ENCODE results near the gene NUP210L. TPM values are rescaled to one million over a fixed set of nuclear protein-coding genes. Genes with fewer than 3 reads are reported as not detected.
"Not testable (repeated sequence)": the region's sequence is repeated elsewhere in the genome, so short reads cannot be mapped to it uniquely, and the experiment has no call there.

NUP210L gene
- total and polyA plus RNA-seq, 3 donors from 2014 or later = 23.0 to 77.2 (median 24.4) TPM

DNA sequence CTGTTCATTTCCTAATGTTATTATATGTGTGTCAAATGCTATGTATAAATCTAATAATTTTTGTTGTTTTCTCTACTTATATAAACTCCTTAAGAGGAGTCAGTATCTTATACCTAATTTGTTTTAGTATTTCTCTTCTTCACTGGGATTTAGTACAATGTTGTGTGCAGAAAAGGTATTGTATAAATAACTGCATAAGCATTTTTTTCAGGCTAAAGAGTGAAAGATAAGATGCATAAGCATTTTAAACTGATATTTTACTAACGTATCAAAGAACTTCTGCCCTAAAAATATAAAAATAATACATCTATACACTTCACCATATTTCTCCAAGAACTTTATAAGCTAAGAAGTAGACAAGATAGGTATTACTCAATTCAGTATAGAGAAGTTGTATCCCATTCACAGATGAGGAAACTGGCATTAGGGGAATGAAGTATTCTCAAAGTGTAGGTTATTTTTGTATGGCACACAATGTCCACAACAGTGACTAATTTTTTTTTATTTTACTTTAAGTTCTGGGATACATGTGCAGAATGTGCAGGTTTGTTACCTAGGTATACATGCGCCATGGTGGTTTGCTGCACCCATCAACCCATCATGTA, 59.3 kb downstream of the NUP210L start:
- WGBS, 2 donors = 43 to 76% methylated on average over 2 of the region's 2 CpGs
- Histone ChIP-seq H3K27ac (no peak overlapping the region), H3K9me3 (no peaks in the 10 kb centered on the region), H3K4me1 (no peaks in the 10 kb centered on the region), H3K36me3 (ENCODE audit: low read depth, missing control alignments) (no peaks in the 10 kb centered on the region), H3K27me3 (no peaks in the 10 kb centered on the region), H3K4me3 (no peak overlapping the region)
- intact Hi-C loops (cut with DNase I; ENCODE audit: low total_unique reads) = no loop called here
- DNase-seq = no peak
- TF ChIP-seq, protein P1, sequence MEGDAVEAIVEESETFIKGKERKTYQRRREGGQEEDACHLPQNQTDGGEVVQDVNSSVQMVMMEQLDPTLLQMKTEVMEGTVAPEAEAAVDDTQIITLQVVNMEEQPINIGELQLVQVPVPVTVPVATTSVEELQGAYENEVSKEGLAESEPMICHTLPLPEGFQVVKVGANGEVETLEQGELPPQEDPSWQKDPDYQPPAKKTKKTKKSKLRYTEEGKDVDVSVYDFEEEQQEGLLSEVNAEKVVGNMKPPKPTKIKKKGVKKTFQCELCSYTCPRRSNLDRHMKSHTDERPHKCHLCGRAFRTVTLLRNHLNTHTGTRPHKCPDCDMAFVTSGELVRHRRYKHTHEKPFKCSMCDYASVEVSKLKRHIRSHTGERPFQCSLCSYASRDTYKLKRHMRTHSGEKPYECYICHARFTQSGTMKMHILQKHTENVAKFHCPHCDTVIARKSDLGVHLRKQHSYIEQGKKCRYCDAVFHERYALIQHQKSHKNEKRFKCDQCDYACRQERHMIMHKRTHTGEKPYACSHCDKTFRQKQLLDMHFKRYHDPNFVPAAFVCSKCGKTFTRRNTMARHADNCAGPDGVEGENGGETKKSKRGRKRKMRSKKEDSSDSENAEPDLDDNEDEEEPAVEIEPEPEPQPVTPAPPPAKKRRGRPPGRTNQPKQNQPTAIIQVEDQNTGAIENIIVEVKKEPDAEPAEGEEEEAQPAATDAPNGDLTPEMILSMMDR (IDR thresholded peaks at IDR 0.05) = no peak
- no peak for TF ChIP-seq POLR2A (IDR thresholded peaks at IDR 0.05)

DNA sequence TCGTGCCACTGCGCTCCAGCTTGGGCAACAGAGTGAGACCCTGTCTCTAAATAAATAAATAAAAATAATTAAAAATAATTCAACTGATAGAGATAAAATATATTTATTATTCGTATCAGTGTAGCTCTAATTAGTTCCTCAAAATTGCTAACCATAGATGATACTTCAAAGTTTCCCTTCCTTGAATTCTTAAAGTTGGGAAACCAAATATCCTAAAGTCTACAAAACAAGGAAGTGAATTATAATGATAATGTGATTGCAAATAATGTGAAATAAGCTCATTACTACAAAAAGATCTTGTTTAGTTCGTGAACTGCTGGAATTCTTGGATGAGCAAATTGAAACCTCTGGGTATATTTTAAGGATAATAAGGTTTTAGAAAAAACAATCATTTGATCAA, 60.5 kb downstream of the NUP210L start:
- Histone ChIP-seq H3K36me3 (ENCODE audit: low read depth, missing control alignments) (no peaks in the 10 kb centered on the region), H3K4me1 (no peaks in the 10 kb centered on the region), H3K4me3 (no peak overlapping the region), H3K9me3 (no peaks in the 10 kb centered on the region), H3K27me3 (no peaks in the 10 kb centered on the region), H3K27ac (no peak overlapping the region)
- WGBS, 2 donors = 88 to 90% methylated on average over 4 of the region's 4 CpGs
- TF ChIP-seq POLR2A (IDR thresholded peaks at IDR 0.05) = no peak
- TF ChIP-seq, protein P1 (IDR thresholded peaks at IDR 0.05) = no peak
- DNase-seq = no peak
- intact Hi-C loops (cut with DNase I; ENCODE audit: low total_unique reads) = no loop called here

DNA sequence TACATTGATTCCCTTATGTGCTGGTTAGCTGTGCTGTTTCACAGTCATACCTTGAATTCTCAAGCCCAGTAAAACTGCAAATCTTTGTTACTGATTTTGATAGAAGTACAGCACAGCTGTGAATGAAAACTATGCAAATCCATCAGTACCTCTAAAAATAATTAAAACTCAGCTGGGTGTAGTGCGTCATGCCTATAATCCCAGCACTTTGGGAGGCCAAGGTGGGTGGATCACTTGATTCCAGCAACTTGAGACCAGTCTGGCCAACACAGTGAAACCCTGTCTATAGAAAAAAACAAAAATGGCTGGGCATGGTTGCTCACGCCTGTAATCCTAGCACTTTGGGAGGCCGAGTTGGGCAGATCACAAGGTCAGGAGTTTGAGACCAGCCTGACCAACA, 61.2 kb downstream of the NUP210L start:
- no peaks in the 10 kb centered on the region for H3K4me1 ChIP-seq
- H3K4me3 ChIP-seq = no peak overlapping the region
- WGBS, 2 donors = 86 to 87% methylated on average over 3 of the region's 3 CpGs
- H3K9me3 ChIP-seq = no peaks in the 10 kb centered on the region
- intact Hi-C loops (cut with DNase I; ENCODE audit: low total_unique reads) = no loop called here
- no peaks in the 10 kb centered on the region for H3K36me3 ChIP-seq (ENCODE audit: low read depth, missing control alignments)
- no peaks in the 10 kb centered on the region for H3K27me3 ChIP-seq
- no peak overlapping the region for H3K27ac ChIP-seq
- DNase-seq = no peak
- TF ChIP-seq, protein P1 (IDR thresholded peaks at IDR 0.05) = no peak
- TF ChIP-seq POLR2A (IDR thresholded peaks at IDR 0.05) = no peak

DNA sequence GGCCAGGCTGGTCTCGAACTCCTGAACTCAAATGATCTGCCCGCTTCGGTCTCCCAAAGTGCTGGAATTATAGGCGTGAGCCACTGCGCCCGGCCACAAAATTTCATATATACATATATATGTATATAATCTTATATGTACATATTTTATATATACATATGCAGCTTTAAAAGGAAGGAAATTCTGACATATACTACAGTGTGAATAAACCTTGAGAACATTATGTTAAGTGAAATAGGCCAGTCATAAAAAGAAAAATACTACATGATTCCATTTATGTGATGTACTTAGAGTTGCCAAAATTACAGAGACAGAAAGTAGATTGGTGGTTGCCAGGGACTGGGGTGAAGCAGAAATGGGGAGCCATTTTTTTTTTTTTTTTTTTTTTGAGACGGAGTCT, 63.2 kb downstream of the NUP210L start:
- no peak overlapping the region for H3K4me3 ChIP-seq
- H3K9me3 ChIP-seq = no peaks in the 10 kb centered on the region
- no peak for DNase-seq
- H3K27me3 ChIP-seq = no peaks in the 10 kb centered on the region
- no peaks in the 10 kb centered on the region for H3K36me3 ChIP-seq (ENCODE audit: low read depth, missing control alignments)
- no peak overlapping the region for H3K27ac ChIP-seq
- H3K4me1 ChIP-seq = no peaks in the 10 kb centered on the region
- intact Hi-C loops (cut with DNase I; ENCODE audit: low total_unique reads) = no loop called here
- WGBS, 2 donors = 94 to 95% methylated on average over 7 of the region's 7 CpGs
- no peak for TF ChIP-seq POLR2A (IDR thresholded peaks at IDR 0.05)

DNA sequence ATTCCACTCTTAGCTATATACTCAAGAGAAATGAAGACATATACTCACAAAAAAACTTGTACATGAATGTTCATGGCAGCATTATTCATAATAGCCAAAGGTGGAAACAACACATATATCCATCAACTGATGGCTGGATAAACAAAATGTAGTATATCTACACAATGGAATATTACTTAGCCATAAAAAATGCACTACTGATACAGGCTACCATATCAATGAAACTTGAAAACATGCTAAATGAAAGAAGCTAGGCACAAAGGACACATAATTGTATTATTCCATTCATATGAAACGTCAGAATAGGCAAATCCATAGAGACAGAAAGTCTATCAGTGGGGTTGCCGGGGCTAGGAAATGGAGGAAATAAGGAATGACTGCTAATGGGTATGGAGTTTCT, 67.3 kb downstream of the NUP210L start:
- no peak for TF ChIP-seq POLR2A (IDR thresholded peaks at IDR 0.05)
- TF ChIP-seq, protein P1 (IDR thresholded peaks at IDR 0.05) = no peak
- Histone ChIP-seq H3K27me3 (no peaks in the 10 kb centered on the region), H3K9me3 (no peaks in the 10 kb centered on the region), H3K36me3 (ENCODE audit: low read depth, missing control alignments) (no peaks in the 10 kb centered on the region), H3K4me1 (no peaks in the 10 kb centered on the region), H3K27ac (no peak overlapping the region), H3K4me3 (no peak overlapping the region)
- intact Hi-C loops (cut with DNase I; ENCODE audit: low total_unique reads) = no loop called here
- DNase-seq = no peak
- WGBS, 2 donors = 76 to 80% methylated on average over 2 of the region's 2 CpGs

DNA sequence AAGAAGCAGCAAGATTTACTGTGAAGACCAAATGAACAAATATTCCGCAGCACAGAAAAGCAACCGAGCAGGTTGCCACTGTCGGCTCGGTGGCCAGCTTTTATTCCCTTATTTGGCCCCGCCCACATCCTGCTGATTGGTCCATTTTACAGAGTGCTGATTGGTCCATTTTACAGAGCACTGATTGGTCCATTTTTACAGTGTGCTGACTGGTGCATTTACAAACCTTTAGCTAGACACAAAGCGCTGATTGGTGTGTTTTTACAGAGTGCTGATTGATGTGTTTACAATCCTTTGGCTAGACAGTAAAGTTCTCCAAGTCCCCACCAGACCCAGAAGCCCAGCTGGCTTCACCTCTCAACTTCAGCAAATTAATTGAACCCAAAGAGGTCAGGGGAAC, 71.8 kb downstream of the NUP210L start:
- H3K27me3 ChIP-seq; H3K9me3 ChIP-seq; H3K27ac ChIP-seq; H3K36me3 ChIP-seq (ENCODE audit: low read depth, missing control alignments); H3K4me1 ChIP-seq; intact Hi-C loops (cut with DNase I; ENCODE audit: low total_unique reads): not testable (repeated sequence)
- WGBS, 2 donors = 52 to 66% methylated on average over 6 of the region's 6 CpGs
- H3K4me3 ChIP-seq = peak overlapping the region in 1 of 2 donors; percentile 7
- DNase-seq = peak; percentile 56
